Prostate gland (tissue), 2 donors: ENCODE measurements around the gene C16orf90.

Source experiments
- POLR2A ChIP-seq: fragments of 450-650 bp; IDR thresholded peaks from one replicate; pipeline ENCODE4 v1.6.1; 2016; ENCODE audit warnings: antibody characterized with exemption, mild to moderate bottlenecking
- POLR2AphosphoS5 ChIP-seq: sonication (generic); formaldehyde crosslinking; IDR thresholded peaks from one replicate; pipeline ENCODE4 v1.6.1; 2017; ENCODE audit warnings: antibody characterized with exemption
- TF ChIP-seq, protein P1 (sequence below), 4 experiments: fragments of 200-600 bp in 2 of 4; fragments of 450-650 bp in 2 of 4; sonication (generic) in 2 of 4; IDR thresholded peaks; 1 replicate in 3 of 4; 2 replicates in 1 of 4; pipeline ENCODE4 v1.5.1; 2016 to 2019; ENCODE audit warnings: antibody characterized with exemption in 4 of 4, mild to moderate bottlenecking in 2 of 4, moderate library complexity in 2 of 4

DNA sequence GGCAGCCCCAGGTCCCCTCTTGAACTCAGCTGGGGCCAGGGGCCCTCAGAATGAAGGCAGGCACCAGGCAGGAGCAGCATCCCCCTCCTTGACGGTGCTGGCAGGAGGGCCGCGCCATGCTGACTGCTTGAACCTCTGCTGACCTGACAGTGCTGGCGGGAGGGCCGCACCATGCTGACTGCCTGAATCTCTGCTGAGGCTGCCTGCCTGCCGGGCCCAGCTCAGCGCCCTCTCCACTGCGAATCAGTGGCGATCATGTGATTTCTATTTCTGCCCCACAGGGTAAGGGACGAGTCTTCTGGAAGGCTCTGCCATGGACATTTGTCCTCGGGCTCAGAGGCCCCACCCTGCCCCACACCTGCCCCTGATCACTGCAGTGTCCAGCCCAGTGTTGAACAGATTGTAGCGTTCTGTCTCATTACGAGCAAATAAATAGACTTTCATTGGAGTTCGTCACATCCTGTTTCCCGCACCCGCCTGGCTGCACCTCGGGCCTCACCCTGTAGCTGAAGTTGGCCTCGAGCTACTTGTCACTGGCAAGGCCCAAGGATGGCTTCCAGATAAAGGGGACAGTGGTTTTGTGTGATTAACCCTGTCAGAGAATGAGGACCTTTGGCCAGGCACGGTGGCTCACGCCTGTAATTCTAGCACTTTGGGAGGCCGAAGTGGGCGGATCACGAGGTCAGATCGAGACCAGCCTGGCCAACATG, 8.6 kb downstream of the C16orf90 start:
- no peak for TF ChIP-seq POLR2AphosphoS5
- TF ChIP-seq POLR2A = no peak
- TF ChIP-seq, protein P1, sequence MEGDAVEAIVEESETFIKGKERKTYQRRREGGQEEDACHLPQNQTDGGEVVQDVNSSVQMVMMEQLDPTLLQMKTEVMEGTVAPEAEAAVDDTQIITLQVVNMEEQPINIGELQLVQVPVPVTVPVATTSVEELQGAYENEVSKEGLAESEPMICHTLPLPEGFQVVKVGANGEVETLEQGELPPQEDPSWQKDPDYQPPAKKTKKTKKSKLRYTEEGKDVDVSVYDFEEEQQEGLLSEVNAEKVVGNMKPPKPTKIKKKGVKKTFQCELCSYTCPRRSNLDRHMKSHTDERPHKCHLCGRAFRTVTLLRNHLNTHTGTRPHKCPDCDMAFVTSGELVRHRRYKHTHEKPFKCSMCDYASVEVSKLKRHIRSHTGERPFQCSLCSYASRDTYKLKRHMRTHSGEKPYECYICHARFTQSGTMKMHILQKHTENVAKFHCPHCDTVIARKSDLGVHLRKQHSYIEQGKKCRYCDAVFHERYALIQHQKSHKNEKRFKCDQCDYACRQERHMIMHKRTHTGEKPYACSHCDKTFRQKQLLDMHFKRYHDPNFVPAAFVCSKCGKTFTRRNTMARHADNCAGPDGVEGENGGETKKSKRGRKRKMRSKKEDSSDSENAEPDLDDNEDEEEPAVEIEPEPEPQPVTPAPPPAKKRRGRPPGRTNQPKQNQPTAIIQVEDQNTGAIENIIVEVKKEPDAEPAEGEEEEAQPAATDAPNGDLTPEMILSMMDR (IDR thresholded peaks at IDR 0.05) = no peak
